GM12875 (cell line): Measurements from ENCODE around the gene CADM1.

Experiments used
- H3K4me3 ChIP-seq: one replicate; pipeline ENCODE4 v1.5.1; 2011; ENCODE audit warnings: low read depth, low read length, control low read depth
- CTCF ChIP-seq: IDR thresholded peaks from 2 replicates; pipeline ENCODE4 v1.5.1; 2011; ENCODE audit warnings: low read depth, mild to moderate bottlenecking, control low read depth, inconsistent platforms, low read length, moderate library complexity, borderline replicate concordance; ENCODE audit not compliant: insufficient read depth

CADM1 gene

GRCh38 chr11:115544422-115544948 is 40.3 kb upstream of the CADM1 start:
- no peak overlapping the region for H3K4me3 ChIP-seq
- no peak for TF ChIP-seq CTCF

DNA sequence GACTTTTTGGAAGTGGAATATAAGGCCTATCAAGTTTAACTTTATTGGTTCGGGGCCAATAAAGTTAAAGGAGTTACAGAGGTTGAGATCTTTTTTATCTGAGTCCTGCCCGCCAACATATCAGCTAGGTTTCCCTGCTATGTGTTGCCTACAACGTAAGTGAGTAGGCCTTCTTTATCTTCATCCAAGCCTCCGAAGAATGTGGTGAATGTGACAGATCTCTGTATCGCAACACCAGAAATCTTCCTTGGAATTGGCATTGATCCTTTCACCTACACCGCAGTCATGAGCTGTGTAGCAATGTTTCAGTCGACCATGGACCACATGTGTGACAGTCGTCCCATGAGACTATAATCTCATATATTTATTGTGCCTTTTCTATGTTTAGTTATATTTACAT is 37.3 kb upstream of the CADM1 start:
- no peak overlapping the region for H3K4me3 ChIP-seq
- no peak for TF ChIP-seq CTCF

- H3K4me3 ChIP-seq, result no peak overlapping the region
- no peak for TF ChIP-seq CTCF
Observed at GRCh38 chr11:115539844-115540243, 35.6 kb upstream of the CADM1 start.

- no peak overlapping the region for H3K4me3 ChIP-seq
- no peak for TF ChIP-seq CTCF
Observed at GRCh38 chr11:115535781-115536180, 31.6 kb upstream of the CADM1 start.

- peak; percentile 47 for TF ChIP-seq CTCF
- H3K4me3 ChIP-seq, result no peak overlapping the region
Observed at GRCh38 chr11:115530752-115531151, 26.5 kb upstream of the CADM1 start.

DNA sequence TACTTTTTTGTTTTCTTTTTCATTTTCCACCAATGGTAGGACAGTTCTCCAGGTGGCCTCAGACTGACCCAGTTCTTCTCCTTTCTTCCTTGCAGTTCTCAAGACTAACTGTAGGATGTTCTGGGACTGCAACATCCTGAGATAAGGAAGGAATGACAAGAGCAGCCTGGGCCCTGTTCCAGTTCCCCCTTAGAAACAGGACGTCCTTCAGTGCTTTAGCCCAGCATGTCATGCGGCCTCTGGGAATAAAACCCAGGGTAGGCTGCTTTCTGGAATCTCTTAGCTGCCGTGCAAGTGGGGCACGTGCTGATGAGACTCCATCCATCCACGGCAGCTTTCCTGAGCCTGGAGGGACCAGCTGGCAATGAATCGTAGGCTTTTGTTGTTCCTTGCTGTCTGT is 24.0 kb upstream of the CADM1 start:
- no peak overlapping the region for H3K4me3 ChIP-seq
- no peak for TF ChIP-seq CTCF

DNA sequence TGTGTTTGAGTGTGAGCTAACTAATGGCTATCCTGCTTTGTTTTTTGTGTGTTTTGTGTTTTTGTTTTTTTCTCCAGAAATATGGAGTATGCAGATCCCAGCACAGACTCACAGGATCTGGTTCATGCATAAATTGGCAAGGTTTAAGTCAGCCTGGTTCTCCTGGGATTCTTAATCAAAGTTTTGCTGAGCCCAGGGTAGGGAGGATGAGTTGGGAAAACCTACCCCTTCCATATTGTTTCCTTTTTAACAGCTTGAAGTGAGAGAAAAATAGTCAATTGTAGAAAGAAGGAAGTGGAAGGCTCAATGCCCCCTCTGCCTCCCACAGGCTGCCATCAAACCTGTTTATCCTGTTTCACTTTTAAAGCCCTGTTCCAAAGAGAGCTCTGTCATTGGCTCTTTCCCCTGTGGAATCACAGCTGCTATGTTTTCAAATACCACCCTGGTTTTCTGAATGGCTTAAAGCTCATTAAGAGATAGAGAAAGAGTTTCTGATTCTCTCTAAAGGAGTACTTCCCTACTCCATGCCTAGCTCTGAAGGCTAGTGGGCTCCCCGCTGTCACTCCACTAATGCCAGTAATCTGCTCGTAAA is 23.4 kb upstream of the CADM1 start:
- TF ChIP-seq CTCF, result no peak
- no peak overlapping the region for H3K4me3 ChIP-seq
